ENCODE results near the gene VWA1.
"Not testable (repeated sequence)": the region's sequence is repeated elsewhere in the genome, so short reads cannot be mapped to it uniquely, and the experiment has no call there.

The VWA1 gene

DNA sequence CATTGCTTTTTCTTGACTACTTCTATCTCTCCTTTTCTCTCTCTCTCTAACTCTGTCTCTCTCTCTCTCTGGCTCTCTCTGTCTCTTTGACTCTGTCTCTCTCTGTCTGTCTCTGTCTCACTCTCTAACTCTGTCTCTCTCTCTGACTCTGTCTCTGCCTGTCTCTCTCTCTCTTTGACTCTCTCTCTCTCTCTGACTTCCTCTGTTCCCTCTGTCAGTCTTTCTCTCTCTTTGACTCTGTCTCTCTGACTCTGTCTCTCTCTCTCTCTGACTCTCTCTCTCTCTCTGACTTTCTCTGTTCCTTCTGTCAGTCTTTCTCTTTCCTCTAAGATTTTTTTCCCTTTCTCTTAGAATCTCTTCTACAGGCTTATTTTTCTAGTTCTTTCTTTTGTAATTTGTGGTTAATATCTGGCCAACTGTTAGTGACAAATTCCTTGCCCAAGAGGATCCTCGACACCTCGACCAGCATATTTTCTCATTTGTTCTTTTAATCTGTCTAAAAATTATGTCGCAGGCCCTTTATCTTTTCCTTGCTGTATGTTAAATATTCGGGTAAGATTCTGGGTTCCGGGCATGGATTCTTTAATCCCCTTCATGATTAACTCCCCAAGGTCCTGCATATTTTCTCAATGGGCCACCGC, 13.7 kb downstream of the VWA1 start, which contains the start of gene ATAD3C:
TSS of gene ATAD3C (plus strand) at position 591 of the 641 bp plus-strand sequence. CDS start 995 bp downstream, outside the sequence.
- TF ChIP-seq, protein P1, sequence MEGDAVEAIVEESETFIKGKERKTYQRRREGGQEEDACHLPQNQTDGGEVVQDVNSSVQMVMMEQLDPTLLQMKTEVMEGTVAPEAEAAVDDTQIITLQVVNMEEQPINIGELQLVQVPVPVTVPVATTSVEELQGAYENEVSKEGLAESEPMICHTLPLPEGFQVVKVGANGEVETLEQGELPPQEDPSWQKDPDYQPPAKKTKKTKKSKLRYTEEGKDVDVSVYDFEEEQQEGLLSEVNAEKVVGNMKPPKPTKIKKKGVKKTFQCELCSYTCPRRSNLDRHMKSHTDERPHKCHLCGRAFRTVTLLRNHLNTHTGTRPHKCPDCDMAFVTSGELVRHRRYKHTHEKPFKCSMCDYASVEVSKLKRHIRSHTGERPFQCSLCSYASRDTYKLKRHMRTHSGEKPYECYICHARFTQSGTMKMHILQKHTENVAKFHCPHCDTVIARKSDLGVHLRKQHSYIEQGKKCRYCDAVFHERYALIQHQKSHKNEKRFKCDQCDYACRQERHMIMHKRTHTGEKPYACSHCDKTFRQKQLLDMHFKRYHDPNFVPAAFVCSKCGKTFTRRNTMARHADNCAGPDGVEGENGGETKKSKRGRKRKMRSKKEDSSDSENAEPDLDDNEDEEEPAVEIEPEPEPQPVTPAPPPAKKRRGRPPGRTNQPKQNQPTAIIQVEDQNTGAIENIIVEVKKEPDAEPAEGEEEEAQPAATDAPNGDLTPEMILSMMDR (conservative IDR thresholded peaks at IDR 0.05; ENCODE audit: low read depth, low read length), result no peak
- Histone ChIP-seq H2AFZ (ENCODE audit: low read depth) (no peak within 1 kb of the TSS), H3K27ac (no peak within 1 kb of the TSS), H3K4me2 (no peak within 1 kb of the TSS), H3K36me3 (ENCODE audit: insufficient read depth) (no peaks in the 10 kb centered on the region), H3K4me3 (IDR thresholded peaks at IDR 0.05; ENCODE audit: insufficient read depth, low read depth, low read length) (no peak within 1 kb of the TSS), H3K9ac (no peak within 1 kb of the TSS), H3K4me1 (ENCODE audit: low read depth, poor library complexity, severe bottlenecking) (no peaks in the 10 kb centered on the region), H3K27me3 (ENCODE audit: insufficient read depth, low read depth) (peaks cover 74% of the 10 kb centered on the region), H4K20me1 (ENCODE audit: insufficient read depth) (no peaks in the 10 kb centered on the region), H3K79me2 (ENCODE audit: insufficient read depth, low read depth) (no peaks in the 10 kb centered on the region)

DNA sequence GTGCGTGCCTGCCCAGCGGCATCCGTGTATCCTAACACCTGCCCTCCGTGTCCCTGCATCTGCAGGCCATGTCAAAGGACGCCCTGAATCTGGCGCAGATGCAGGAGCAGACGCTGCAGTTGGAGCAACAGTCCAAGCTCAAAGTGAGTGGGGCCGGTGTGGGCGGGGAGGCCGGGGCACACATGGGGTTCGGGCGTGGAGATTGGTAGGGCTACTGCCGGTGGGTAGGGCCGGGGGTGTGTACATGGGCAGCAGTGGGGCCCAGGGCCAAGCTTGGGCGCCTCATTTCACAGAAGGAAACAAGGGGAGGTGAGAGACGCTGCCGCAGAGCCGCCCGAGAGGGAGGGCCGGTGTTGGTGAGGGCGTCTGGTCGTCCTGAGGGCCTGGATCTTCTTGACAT, 15.1 kb downstream of the VWA1 start:
- not testable (repeated sequence) for H3K36me3 ChIP-seq (ENCODE audit: insufficient read depth); H3K4me2 ChIP-seq; H3K79me2 ChIP-seq (ENCODE audit: insufficient read depth, low read depth); H2AFZ ChIP-seq (ENCODE audit: low read depth); H3K4me3 ChIP-seq (IDR thresholded peaks at IDR 0.05; ENCODE audit: insufficient read depth, low read depth, low read length); H3K4me1 ChIP-seq (ENCODE audit: low read depth, poor library complexity, severe bottlenecking); H3K27ac ChIP-seq; H4K20me1 ChIP-seq (ENCODE audit: insufficient read depth); H3K9ac ChIP-seq
- H3K27me3 ChIP-seq (ENCODE audit: insufficient read depth, low read depth), result peaks cover 72% of the 10 kb centered on the region

DNA sequence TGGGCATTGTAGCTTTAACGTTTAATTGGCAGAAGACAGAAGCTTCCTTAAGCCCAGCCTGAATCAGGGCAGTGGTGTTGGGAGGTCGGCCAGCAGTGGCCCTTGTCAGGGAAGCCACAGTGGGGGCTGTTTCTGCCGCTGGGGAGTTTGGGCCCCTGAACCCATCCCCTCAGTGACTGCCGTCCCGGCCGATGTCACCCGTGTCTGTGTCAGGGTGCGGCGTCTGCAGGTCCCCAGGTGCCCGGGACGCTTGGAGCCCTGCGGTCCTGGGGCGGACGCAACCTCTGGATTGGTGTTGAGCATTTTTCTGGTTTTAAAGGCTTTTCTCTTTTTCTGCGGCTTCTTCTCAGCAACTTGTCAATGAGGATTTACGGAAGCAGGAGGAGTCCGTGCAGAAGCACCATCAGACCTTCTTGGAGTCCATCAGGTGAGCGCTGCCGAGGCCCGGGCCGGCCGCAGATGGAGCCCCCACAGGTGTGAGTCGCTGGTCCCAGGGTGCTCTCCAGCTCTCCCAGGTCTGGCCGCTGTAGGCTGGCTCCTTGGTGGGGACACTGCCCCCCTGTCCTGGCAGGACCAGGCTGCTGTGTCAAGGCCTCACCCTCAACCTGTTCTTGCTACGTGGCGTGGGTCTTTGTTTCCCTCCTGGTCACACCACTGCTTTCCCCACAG, 16.3 kb downstream of the VWA1 start:
- Histone ChIP-seq H3K27me3 (ENCODE audit: insufficient read depth, low read depth) (peaks cover 68% of the 10 kb centered on the region), H3K9ac (no peak overlapping the region), H3K4me1 (ENCODE audit: low read depth, poor library complexity, severe bottlenecking) (no peaks in the 10 kb centered on the region), H3K27ac (no peak overlapping the region), H4K20me1 (ENCODE audit: insufficient read depth) (no peaks in the 10 kb centered on the region), H3K4me2 (no peak overlapping the region), H3K79me2 (ENCODE audit: insufficient read depth, low read depth) (no peaks in the 10 kb centered on the region), H3K4me3 (IDR thresholded peaks at IDR 0.05; ENCODE audit: insufficient read depth, low read depth, low read length) (no peak overlapping the region), H2AFZ (ENCODE audit: low read depth) (no peak overlapping the region), H3K36me3 (ENCODE audit: insufficient read depth) (no peaks in the 10 kb centered on the region)
- TF ChIP-seq, protein P1 (conservative IDR thresholded peaks at IDR 0.05; ENCODE audit: low read depth, low read length), result no peak

DNA sequence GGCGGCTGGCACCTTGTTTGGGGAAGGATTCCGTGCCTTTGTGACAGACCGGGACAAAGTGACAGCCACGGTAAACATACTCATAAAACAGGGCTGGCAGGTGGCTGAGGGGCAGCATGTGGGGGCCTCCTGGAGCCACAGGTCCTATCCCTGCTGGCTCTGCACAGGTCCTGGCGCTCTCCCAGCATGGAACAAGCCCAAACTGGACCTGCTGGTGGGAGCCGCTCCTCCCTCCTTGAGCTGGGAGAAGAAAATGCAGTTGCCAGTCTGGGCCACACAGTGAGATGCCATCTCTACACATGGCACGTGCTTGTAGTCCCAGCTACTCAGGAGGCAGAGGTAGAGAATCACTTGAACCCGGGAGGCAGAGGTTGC, 16.9 kb downstream of the VWA1 start:
- H3K9ac ChIP-seq; H3K79me2 ChIP-seq (ENCODE audit: insufficient read depth, low read depth); H3K4me2 ChIP-seq; H2AFZ ChIP-seq (ENCODE audit: low read depth); H4K20me1 ChIP-seq (ENCODE audit: insufficient read depth); H3K36me3 ChIP-seq (ENCODE audit: insufficient read depth); H3K4me1 ChIP-seq (ENCODE audit: low read depth, poor library complexity, severe bottlenecking); H3K27ac ChIP-seq; H3K4me3 ChIP-seq (IDR thresholded peaks at IDR 0.05; ENCODE audit: insufficient read depth, low read depth, low read length): not testable (repeated sequence)
- peaks cover 69% of the 10 kb centered on the region for H3K27me3 ChIP-seq (ENCODE audit: insufficient read depth, low read depth)

DNA sequence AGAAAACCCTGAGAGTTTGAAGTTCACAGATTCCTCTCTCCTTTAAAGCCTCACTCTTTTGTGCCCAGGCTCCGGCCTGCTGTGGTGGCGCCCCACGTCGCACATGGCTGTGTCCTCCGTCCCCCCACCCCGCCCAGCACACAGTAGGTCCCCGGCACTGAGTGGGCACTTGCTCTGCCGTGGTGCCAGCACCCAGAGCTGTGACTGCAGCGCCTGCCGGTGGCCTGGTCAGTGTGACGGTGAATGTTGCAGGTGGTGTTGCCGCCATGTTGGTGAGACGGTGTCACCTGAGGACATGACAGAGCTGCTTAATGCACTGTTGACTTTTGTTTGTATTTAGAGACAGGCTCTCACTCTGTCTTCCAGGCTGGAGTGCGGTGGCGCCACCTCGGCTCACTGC, 17.4 kb downstream of the VWA1 start:
- Histone ChIP-seq H3K4me1 (ENCODE audit: low read depth, poor library complexity, severe bottlenecking) (no peaks in the 10 kb centered on the region), H2AFZ (ENCODE audit: low read depth) (no peak overlapping the region), H3K9ac (no peak overlapping the region), H3K4me3 (IDR thresholded peaks at IDR 0.05; ENCODE audit: insufficient read depth, low read depth, low read length) (no peak overlapping the region), H3K27ac (no peak overlapping the region), H3K79me2 (ENCODE audit: insufficient read depth, low read depth) (no peaks in the 10 kb centered on the region), H3K27me3 (ENCODE audit: insufficient read depth, low read depth) (peaks cover 68% of the 10 kb centered on the region), H4K20me1 (ENCODE audit: insufficient read depth) (no peaks in the 10 kb centered on the region), H3K4me2 (no peak overlapping the region), H3K36me3 (ENCODE audit: insufficient read depth) (no peaks in the 10 kb centered on the region)
- TF ChIP-seq, protein P1 (conservative IDR thresholded peaks at IDR 0.05; ENCODE audit: low read depth, low read length), result no peak

DNA sequence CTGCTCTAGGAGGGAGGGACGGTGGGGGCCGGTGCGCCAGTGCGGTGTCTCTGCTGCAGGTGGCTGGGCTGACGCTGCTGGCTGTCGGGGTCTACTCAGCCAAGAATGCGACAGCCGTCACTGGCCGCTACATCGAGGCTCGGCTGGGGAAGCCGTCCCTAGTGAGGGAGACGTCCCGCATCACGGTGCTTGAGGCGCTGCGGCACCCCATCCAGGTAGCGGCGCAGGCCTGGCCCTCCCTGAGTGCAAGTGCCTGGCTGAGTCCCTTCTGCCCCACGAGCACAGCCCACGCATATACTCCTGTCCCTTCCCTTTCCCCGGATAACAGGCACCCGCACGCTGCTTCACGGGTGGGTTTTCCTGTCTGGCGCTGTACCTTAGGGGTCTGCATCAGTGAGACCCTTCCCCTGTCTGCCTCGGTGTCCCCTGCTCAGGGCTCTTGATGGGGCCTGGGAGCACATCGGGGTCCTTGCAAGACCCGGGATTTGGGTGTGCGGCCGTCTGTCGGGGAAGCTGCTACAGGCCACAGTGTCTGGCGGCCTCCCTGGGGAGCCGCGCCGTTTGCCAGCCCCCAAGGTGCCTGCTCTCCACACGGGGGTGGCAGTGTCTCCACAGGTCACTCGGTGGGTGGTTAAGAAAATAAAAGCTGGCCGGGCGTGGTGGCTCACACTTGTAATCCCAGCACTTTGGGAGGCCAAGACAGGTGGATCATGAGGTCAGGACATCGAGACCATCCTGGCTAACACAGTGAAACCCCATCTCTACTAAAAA, 19.0 kb downstream of the VWA1 start:
- not testable (repeated sequence) for H4K20me1 ChIP-seq (ENCODE audit: insufficient read depth); H2AFZ ChIP-seq (ENCODE audit: low read depth); H3K79me2 ChIP-seq (ENCODE audit: insufficient read depth, low read depth); H3K27ac ChIP-seq; H3K4me3 ChIP-seq (IDR thresholded peaks at IDR 0.05; ENCODE audit: insufficient read depth, low read depth, low read length); H3K36me3 ChIP-seq (ENCODE audit: insufficient read depth); H3K4me2 ChIP-seq; H3K4me1 ChIP-seq (ENCODE audit: low read depth, poor library complexity, severe bottlenecking); H3K9ac ChIP-seq
- peaks cover 63% of the 10 kb centered on the region for H3K27me3 ChIP-seq (ENCODE audit: insufficient read depth, low read depth)
